Activated T-cell treated with anti-CD3 and anti-CD28 coated beads, Interleukin-2, amount 50 U/mL, for 4 hours (primary cell): Measurements from ENCODE around the gene PGLYRP1. TPM values are rescaled to one million over a fixed set of nuclear protein-coding genes. Genes with fewer than 3 reads are reported as not detected.

Source experiments
- ATAC-seq, 2 donors: fragments of 200-7000 bp; cut with Tn5 transposase; one replicate each; pipeline ENCODE4 v1.10.0; 2021
- DNase-seq: peaks from one replicate; pipeline ENCODE4 v3.0.0-alpha.2; 2020
- H3K27me3 Mint-ChIP-seq: one replicate; pipeline ENCODE4 v1.8.0; 2021; ENCODE audit warnings: low read depth, mixed read lengths
- H3K36me3 Mint-ChIP-seq: one replicate; pipeline ENCODE4 v1.8.0; 2022; ENCODE audit warnings: mixed read lengths; ENCODE audit not compliant: insufficient read depth
- H3K4me1 Mint-ChIP-seq: one replicate; pipeline ENCODE4 v1.8.0; 2021; ENCODE audit warnings: low read depth, mixed read lengths
- H3K4me3 Mint-ChIP-seq: one replicate; pipeline ENCODE4 v1.8.0; 2021; ENCODE audit warnings: mild to moderate bottlenecking, moderate library complexity, mixed read lengths
- H3K9me3 Mint-ChIP-seq: one replicate; pipeline ENCODE4 v1.8.0; 2021; ENCODE audit warnings: mixed read lengths
- total RNA-seq, 3 donors: library from RNA; stranded (reverse); gene quantifications; one replicate each; pipeline ENCODE4 v1.2.1, GENCODE V29; 2021

The PGLYRP1 gene, protein sequence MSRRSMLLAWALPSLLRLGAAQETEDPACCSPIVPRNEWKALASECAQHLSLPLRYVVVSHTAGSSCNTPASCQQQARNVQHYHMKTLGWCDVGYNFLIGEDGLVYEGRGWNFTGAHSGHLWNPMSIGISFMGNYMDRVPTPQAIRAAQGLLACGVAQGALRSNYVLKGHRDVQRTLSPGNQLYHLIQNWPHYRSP
- total RNA-seq = not detected

DNA sequence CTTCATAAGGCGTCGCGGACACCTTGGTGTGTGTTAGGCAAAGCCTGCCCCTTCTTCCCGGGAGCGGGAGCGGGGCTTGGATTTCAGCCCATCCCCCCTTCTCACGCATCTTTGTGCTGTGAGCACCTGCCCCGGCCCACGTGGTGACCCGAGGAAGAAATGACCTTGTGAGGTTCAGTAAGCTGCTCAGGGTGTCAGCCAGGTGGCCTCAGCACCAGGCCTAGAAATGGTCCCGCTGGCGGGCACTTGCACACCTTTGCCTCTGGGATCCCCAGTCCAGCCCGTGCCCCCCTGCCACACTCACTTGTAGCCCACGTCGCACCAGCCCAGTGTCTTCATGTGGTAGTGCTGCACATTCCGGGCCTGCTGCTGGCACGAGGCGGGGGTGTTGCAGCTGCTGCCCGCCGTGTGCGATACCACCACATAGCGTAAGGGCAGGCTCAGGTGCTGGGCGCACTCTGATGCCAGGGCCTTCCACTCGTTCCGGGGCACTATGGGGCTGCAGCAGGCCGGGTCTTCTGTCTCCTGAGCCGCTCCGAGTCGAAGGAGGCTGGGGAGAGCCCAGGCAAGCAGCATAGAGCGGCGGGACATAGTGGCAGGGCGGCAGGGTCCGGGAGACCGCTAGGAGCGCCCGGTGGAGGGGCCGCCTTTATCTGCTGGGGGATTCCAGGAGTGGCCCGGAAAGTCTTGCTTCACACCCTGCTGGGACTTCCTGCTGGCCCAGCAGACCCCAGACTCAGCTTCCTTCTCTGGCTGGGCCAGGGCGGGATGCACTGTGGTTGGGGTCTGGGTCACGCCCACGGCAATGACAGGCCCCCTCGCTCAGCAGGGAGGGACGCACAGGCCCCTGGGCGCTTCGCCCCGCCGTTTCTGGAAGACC lies at the start of gene PGLYRP1:
PGLYRP1 (minus strand) TSS at position 623 of the 880 bp plus-strand sequence; CDS start at position 591, 32 bp downstream.
- ATAC-seq = no peak
- no peaks in the 10 kb centered on the region for H3K36me3 Mint-ChIP-seq
- H3K27me3 Mint-ChIP-seq = peaks cover 37% of the 10 kb centered on the region
- peaks cover 4% of the 10 kb centered on the region for H3K9me3 Mint-ChIP-seq
- H3K4me3 Mint-ChIP-seq = no peak within 1 kb of the TSS
- DNase-seq = no peak
- peaks cover 15% of the 10 kb centered on the region for H3K4me1 Mint-ChIP-seq

DNA sequence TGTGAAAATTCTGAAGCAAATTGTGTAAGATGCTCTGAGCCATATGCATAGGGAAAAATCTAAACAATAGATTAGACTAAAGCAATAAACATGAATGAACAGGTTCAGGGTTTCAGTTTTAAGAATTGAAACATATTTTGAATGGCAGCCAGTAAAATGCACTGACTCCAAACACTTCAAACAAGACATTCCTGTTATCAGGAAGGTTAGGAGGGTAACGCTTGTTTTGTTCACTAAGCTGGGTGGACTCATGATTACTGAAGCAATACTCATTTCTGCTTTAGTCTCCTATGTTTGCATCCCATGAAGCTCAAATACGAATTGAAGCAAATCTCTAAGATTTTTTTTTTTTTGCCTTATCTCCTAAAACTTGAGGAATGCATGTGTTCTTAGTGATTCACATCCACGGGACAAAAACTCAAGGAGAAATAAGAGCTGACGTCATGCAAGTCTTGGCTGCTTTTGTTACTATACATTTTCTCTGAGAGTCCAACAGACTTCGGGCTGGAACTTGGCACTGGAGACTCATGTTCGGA lies 47.0 kb upstream of the PGLYRP1 start:
- H3K4me1 Mint-ChIP-seq = no peaks in the 10 kb centered on the region
- no peaks in the 10 kb centered on the region for H3K9me3 Mint-ChIP-seq
- no peak for DNase-seq
- H3K4me3 Mint-ChIP-seq = no peak overlapping the region
- ATAC-seq = no peak
- H3K27me3 Mint-ChIP-seq = peaks cover 70% of the 10 kb centered on the region
- H3K36me3 Mint-ChIP-seq = no peaks in the 10 kb centered on the region

DNA sequence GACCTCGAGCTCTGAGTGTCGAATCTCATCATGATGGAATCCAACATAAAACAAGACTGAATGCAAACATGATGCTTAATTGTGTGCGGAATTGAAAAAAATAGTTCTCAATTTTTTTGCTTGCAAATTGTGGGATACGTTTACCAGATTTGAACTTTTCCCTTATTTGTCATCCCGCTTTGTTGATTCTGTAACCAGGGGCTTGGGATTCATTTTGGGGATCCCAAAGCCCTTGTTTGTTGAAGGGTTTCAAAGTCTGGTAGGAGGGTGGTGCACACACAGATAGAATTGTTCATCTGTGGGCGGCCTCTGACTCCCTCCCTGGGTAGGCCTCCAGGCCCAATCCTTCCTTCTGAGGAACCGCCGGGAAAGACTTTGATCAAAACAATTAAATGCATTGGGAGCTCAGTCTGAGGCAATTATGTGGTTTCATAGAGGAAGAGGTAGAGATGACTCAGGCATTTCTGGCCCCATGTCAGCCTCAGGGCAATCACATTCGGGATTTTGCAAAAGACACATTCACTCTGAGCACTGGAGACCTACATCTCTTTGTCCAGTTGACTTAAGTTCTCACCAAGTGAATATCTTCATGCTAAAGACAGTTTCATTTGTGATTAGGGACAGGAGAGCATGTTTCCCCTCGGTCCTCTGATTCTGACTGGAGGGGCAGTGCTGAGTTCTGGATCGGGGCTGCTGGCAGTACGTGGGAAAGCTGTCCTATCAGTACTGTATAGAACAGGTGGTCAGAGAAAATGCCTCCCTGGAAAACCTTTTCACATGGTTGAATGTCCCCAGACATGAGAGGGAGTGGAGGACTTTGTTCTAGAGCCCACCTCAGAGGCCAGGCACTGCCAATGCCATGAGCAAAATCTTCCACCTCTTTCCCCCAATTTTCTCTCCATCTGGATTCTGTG lies 45.7 kb upstream of the PGLYRP1 start:
- no peaks in the 10 kb centered on the region for H3K4me1 Mint-ChIP-seq
- no peak for ATAC-seq
- no peaks in the 10 kb centered on the region for H3K9me3 Mint-ChIP-seq
- no peaks in the 10 kb centered on the region for H3K36me3 Mint-ChIP-seq
- peaks cover 67% of the 10 kb centered on the region for H3K27me3 Mint-ChIP-seq
- H3K4me3 Mint-ChIP-seq = no peak overlapping the region
- no peak for DNase-seq

DNA sequence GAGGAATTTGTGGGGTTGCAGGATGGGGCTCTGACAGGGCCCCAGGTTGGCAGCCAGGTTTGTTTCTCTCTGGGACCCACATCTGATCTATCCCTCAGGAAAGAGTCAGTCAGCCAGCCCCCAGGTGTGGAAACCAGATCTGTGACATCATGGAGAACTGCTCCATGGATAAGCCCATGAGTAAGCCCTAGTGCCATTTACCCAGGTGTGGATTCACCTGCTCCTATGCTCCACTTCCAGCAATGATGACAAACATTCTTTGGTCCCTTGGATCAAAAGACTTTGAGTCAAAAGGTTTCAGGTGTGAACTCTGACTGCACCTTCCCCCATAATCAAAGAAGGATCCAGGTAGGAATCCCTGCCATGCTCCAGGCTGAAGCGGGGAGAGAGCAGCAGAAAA lies 44.8 kb upstream of the PGLYRP1 start:
- ATAC-seq (no peak), DNase-seq (no peak)
- Mint-ChIP-seq H3K4me3 (no peak overlapping the region), H3K27me3 (peaks cover 59% of the 10 kb centered on the region), H3K36me3 (no peaks in the 10 kb centered on the region), H3K9me3 (no peaks in the 10 kb centered on the region), H3K4me1 (no peaks in the 10 kb centered on the region)

DNA sequence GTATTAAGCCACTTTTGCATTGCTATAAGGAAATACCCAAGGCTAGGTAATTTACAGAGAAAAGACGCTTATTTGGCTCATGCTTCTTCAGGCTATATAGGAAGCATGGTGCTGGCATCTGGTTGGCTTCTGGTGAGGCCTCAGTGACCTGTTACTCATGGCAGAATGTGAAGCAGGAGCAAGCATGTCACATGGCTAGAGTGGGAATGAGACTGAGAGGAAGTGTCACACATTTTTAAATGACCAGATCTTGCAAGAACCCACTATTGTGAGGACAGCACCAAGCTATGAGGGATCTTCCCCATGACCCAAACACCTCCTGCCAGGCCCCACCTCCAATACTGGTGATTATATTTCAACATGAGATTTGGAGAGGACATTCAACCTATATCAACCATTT lies 43.6 kb upstream of the PGLYRP1 start:
- Mint-ChIP-seq H3K4me3 (no peak overlapping the region), H3K9me3 (no peaks in the 10 kb centered on the region), H3K36me3 (no peaks in the 10 kb centered on the region), H3K27me3 (peaks cover 56% of the 10 kb centered on the region), H3K4me1 (no peaks in the 10 kb centered on the region)
- no peak for ATAC-seq
- DNase-seq = no peak

DNA sequence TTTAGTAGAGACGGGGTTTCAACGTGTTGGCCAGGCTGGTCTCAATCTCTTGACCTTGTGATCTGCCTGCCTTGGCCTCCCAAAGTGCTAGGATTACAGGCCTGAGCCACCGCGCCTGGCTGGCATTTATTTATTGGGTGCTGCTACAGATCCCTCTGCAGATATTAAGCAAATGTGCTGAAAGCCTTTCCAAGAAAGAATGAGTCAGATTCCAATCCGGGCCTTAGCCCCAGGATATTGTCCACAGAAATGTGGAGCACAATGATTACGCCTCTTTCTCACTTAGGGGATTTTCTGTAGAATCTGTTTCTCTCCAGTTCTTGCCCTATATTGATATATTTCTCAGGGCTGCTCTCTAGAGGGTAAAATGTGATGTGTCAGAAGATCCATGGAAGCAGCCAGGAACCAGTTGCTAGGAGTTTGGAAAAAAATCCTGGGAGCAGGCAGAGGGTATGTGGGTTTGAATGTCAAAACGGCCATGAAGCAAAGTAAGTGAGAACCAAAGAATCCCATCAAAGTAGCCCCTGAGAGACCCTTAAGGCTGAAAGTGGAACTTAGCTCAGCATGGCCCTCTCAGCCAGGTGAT lies 42.7 kb upstream of the PGLYRP1 start:
- Mint-ChIP-seq H3K9me3 (no peaks in the 10 kb centered on the region), H3K4me1 (no peaks in the 10 kb centered on the region), H3K27me3 (peaks cover 48% of the 10 kb centered on the region), H3K36me3 (no peaks in the 10 kb centered on the region), H3K4me3 (no peak overlapping the region)
- no peak for DNase-seq
- no peak for ATAC-seq

DNA sequence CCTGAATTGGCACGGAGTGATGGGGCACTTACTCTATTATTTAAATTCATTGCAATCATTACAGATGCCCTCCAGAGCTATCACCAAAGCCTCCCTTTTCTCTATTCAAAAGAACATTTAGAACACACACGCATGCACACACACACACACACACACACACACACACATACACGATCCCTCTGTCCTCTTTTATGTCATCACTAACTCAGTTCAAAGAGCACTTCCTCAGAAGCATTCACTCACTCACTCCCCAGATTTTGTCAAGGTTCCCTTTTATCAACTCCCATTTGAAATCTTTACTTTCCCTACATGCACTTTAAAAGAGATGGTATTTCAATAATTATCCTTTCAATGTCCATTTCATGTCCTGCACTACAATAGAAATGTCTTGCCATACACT lies 40.3 kb upstream of the PGLYRP1 start:
- H3K4me3 Mint-ChIP-seq = no peak overlapping the region
- no peak for ATAC-seq
- DNase-seq = no peak
- H3K4me1 Mint-ChIP-seq = no peaks in the 10 kb centered on the region
- no peaks in the 10 kb centered on the region for H3K36me3 Mint-ChIP-seq
- peaks cover 50% of the 10 kb centered on the region for H3K27me3 Mint-ChIP-seq
- peaks cover 8% of the 10 kb centered on the region for H3K9me3 Mint-ChIP-seq

DNA sequence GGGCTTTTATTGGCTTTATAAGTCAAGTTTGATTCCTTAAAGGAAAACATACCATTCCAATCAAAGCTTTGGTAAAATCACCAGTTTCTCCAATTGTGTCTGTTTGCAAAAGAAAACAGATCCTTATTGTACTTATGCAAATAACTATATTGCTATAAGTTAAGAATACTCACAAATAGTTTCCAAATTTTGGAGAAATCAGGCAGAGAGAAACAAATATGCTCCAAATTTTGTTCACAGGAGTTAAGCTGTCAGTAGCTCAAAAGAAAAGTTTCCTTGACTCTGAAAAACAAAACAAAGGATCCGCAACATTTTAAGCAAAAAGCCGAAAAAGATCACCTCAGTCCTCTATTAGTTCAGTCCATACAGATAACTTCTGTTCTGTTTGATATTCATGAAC lies 37.2 kb upstream of the PGLYRP1 start:
- DNase-seq = no peak
- ATAC-seq = no peak
- Mint-ChIP-seq H3K27me3 (peaks cover 52% of the 10 kb centered on the region), H3K4me1 (no peaks in the 10 kb centered on the region), H3K9me3 (peaks cover 8% of the 10 kb centered on the region), H3K36me3 (no peaks in the 10 kb centered on the region), H3K4me3 (no peak overlapping the region)

DNA sequence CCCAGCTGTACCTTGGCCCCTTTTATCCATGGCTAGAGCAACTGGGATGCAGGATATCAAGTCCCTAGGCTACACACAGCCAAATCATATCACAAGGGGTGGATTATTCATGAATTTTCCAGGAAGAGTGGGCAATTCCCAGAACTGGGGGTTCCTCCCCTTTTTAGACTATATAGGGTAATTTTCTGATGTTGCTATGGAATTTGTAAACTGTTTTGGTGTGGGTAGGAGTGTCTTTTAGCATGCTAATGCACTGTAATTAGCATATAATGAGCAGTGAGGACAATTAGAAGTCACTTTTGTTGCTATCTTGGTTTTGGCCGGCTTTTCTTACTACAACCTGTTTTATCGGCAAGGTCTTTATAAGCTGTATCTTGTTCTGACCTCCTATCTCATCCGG lies 35.9 kb upstream of the PGLYRP1 start:
- ATAC-seq (no peak), DNase-seq (no peak)
- peaks cover 46% of the 10 kb centered on the region for H3K27me3 Mint-ChIP-seq

DNA sequence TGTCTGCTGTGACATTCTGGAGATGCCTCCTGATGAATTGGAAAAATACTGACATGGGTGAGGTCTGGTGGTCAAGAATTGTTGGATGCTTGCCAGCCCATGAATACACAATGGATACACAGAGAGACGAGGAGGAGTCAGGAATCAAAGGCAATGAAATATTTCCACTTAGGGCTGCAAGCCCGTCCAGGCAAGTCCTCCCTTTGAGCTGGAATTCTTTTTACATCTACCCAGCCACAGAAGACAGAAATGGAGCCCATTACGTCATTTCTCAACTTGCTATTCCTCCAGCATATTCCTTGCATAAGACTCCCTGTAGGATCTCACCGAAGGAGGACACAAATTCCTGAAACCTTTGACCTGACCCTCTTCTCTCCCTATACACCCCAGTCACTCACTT lies 33.7 kb upstream of the PGLYRP1 start:
- no peak for ATAC-seq
- Mint-ChIP-seq H3K36me3 (no peaks in the 10 kb centered on the region), H3K27me3 (peaks cover 46% of the 10 kb centered on the region), H3K4me1 (no peaks in the 10 kb centered on the region), H3K9me3 (peaks cover 8% of the 10 kb centered on the region), H3K4me3 (no peak overlapping the region)
- DNase-seq = no peak

More for the DNA sequence above, 35.9 kb upstream of the PGLYRP1 start:
- Mint-ChIP-seq H3K4me3 (no peak overlapping the region), H3K36me3 (no peaks in the 10 kb centered on the region), H3K4me1 (no peaks in the 10 kb centered on the region), H3K9me3 (peaks cover 8% of the 10 kb centered on the region)

DNA sequence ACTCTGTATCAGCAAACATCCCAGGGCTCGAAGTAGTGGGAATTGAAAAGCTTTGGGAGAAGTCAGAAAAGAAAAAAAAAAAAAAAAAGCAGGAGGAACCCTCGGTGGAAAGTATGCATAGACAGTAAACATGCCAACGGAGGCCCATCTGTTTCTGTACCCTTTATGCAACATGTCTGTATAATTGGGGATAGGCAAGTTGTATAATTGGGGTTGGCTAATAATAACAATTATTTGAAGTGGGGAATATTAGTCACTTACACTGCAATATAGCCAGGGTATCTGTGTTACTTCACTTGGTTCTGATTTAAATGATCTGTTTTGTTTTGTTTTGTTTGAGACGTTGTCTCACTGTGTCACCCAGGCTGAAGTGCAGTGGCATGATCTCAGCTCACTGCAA lies 30.0 kb upstream of the PGLYRP1 start:
- Mint-ChIP-seq H3K4me3 (no peak overlapping the region), H3K36me3 (no peaks in the 10 kb centered on the region), H3K9me3 (no peaks in the 10 kb centered on the region), H3K27me3 (peaks cover 64% of the 10 kb centered on the region), H3K4me1 (no peaks in the 10 kb centered on the region)
- DNase-seq (no peak), ATAC-seq (no peak)

DNA sequence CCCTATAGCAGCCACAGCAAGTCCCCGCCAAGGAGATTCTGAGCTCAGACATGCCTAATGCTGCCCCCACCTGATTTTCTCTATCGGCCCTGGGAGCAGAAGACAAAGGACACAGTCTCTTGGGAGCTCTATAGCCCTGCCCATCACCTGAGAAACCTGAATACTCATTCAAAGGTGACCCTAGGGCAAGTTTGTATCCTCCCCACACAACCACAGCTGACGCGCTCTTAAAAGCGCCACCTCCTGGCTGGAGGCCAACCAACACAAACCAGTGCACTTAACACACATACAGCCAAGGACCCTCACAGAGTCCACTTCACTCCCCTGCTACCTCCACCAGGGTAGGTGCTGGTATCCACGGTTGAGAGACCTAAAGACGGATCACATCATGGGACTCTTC lies 26.7 kb upstream of the PGLYRP1 start:
- peaks cover 67% of the 10 kb centered on the region for H3K27me3 Mint-ChIP-seq
- H3K9me3 Mint-ChIP-seq = no peaks in the 10 kb centered on the region
- DNase-seq = no peak
- H3K4me3 Mint-ChIP-seq = no peak overlapping the region
- no peaks in the 10 kb centered on the region for H3K4me1 Mint-ChIP-seq
- no peak for ATAC-seq
- H3K36me3 Mint-ChIP-seq = no peaks in the 10 kb centered on the region

DNA sequence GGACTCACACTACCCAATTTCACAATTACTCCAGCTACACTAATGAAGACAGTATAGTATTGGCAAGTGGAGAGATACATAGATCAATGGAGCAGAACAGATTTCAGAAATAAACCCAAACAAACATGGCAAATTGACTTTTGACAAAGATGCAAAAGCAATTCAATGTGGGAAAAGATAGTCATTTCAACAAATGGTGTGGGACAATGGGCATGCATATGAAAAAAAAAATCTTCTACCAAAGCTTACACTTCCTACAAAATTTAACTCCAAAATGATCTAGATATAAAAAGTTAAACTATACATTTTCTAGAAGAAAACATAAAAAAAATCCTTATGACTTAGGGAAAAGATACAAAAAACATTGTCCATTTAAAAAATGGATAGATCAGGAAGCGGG lies 20.7 kb upstream of the PGLYRP1 start:
- peaks cover 73% of the 10 kb centered on the region for H3K27me3 Mint-ChIP-seq
- H3K36me3 Mint-ChIP-seq = no peaks in the 10 kb centered on the region
- H3K4me3 Mint-ChIP-seq = no peak overlapping the region
- H3K9me3 Mint-ChIP-seq = no peaks in the 10 kb centered on the region
- no peaks in the 10 kb centered on the region for H3K4me1 Mint-ChIP-seq
- DNase-seq (no peak), ATAC-seq (no peak)
